IMR-90 (cell line): ENCODE results near the gene WAC. TPM values are rescaled to one million over a fixed set of nuclear protein-coding genes. Genes with fewer than 3 reads are reported as not detected.

Source experiments
- ATAC-seq: fragments of 200-7000 bp; cut with Tn5 transposase; 2 replicates; pipeline ENCODE4 v1.9.1; 2020; ENCODE audit warnings: low read depth, mild to moderate bottlenecking, moderate library complexity
- BruUV-seq: library from RNA; stranded (reverse); fragments of 400-500 nt; replicated peaks from 2 replicates; lab custom pipeline; 2021; lab: Mats Ljungman, UMichigan
- CTCF ChIA-PET: fragments of 300-600 bp; formaldehyde crosslinking; extraction: SDS; loops from one replicate; lab custom pipeline; 2021; ENCODE audit warnings: antibody characterized with exemption; lab: Yijun Ruan, JAX
- POLR2A ChIA-PET: fragments of 300-600 bp; sonication (Branson Sonifier 250); formaldehyde crosslinking; loops from one replicate; lab custom pipeline; 2022; ENCODE audit warnings: antibody characterized with exemption; ENCODE audit not compliant: unreplicated experiment; lab: Charles Lee
- DNase-seq: peaks from one replicate; pipeline ENCODE4 v3.0.0; 2013
- H2AFZ ChIP-seq: replicated peaks from 2 replicates; pipeline ENCODE3; 2013; ENCODE audit warnings: low read length, mild to moderate bottlenecking; ENCODE audit not compliant: poor library complexity
- H2AK5ac ChIP-seq: 2 replicates; pipeline ENCODE4 v1.6.1; 2013; ENCODE audit warnings: low read depth, low read length, inconsistent platforms
- H2AK9ac ChIP-seq: replicated peaks from 2 replicates; pipeline ENCODE3; 2013; ENCODE audit warnings: mild to moderate bottlenecking, low read depth, low read length, moderate library complexity; ENCODE audit not compliant: poor library complexity
- H2BK120ac ChIP-seq: 2 replicates; pipeline ENCODE4 v1.6.1; 2013; ENCODE audit warnings: low read depth, low read length, inconsistent platforms
- H2BK15ac ChIP-seq: 3 replicates; pipeline ENCODE4 v1.6.1; 2013; ENCODE audit warnings: low read depth, low read length, inconsistent platforms
- H2BK20ac ChIP-seq: 2 replicates; pipeline ENCODE4 v1.6.1; 2013; ENCODE audit warnings: low read depth, mild to moderate bottlenecking, inconsistent platforms, low read length, moderate library complexity
- H2BK5ac ChIP-seq: 2 replicates; pipeline ENCODE4 v1.6.1; 2013; ENCODE audit warnings: mild to moderate bottlenecking, low read depth, low read length, inconsistent platforms; ENCODE audit not compliant: poor library complexity, severe bottlenecking
- H3K14ac ChIP-seq: replicated peaks from 2 replicates; pipeline ENCODE4 v1.6.1; 2013; ENCODE audit warnings: low read depth, low read length, inconsistent platforms
- H3K18ac ChIP-seq: 2 replicates; pipeline ENCODE4 v1.6.1; 2013; ENCODE audit warnings: low read depth, low read length, control low read depth
- H3K23ac ChIP-seq: 2 replicates; pipeline ENCODE4 v1.6.1; 2013; ENCODE audit warnings: low read depth, low read length, inconsistent platforms
- H3K27ac ChIP-seq: 2 replicates; pipeline ENCODE4 v1.5.1; 2013; ENCODE audit warnings: mild to moderate bottlenecking, control low read depth, low read length; ENCODE audit not compliant: insufficient read depth
- H3K27me3 ChIP-seq: 2 replicates; pipeline ENCODE4 v1.6.1; 2013; ENCODE audit warnings: low read length; ENCODE audit not compliant: control insufficient read depth, insufficient read depth
- H3K36me3 ChIP-seq: 2 replicates; pipeline ENCODE4 v1.6.1; 2013; ENCODE audit warnings: low read length, mixed read lengths; ENCODE audit not compliant: control insufficient read depth, insufficient read depth
- H3K4ac ChIP-seq: 2 replicates; pipeline ENCODE4 v1.6.1; 2013; ENCODE audit warnings: low read depth, low read length, inconsistent platforms
- H3K4me1 ChIP-seq: 2 replicates; pipeline ENCODE4 v1.6.1; 2013; ENCODE audit warnings: low read length, mixed read lengths; ENCODE audit not compliant: control insufficient read depth, insufficient read depth
- H3K4me2 ChIP-seq: 2 replicates; pipeline ENCODE4 v1.6.1; 2013; ENCODE audit warnings: low read depth, mild to moderate bottlenecking, control low read depth, low read length, moderate library complexity
- H3K4me3 ChIP-seq: 2 replicates; pipeline ENCODE4 v1.5.1; 2013; ENCODE audit warnings: low read depth, mild to moderate bottlenecking, control low read depth, low read length, moderate library complexity; ENCODE audit not compliant: insufficient read depth
- H3K56ac ChIP-seq: 2 replicates; pipeline ENCODE4 v1.6.1; 2013; ENCODE audit warnings: low read length, inconsistent platforms; ENCODE audit not compliant: insufficient read depth; ENCODE audit errors: extremely low read depth
- H3K79me1 ChIP-seq, 2 experiments: 2 replicates each; pipeline ENCODE4 v1.6.1; 2013; ENCODE audit warnings: low read length in 2 of 2, inconsistent platforms in 1 of 2, low read depth in 1 of 2
- H3K9ac ChIP-seq: 2 replicates; pipeline ENCODE4 v1.6.1; 2013; ENCODE audit warnings: low read depth, low read length, control low read depth
- H3K9me1 ChIP-seq: 2 replicates; pipeline ENCODE4 v1.6.1; 2013; ENCODE audit warnings: low read length, inconsistent platforms; ENCODE audit not compliant: insufficient read depth
- H3K9me3 ChIP-seq: 2 replicates; pipeline ENCODE4 v1.6.1; 2013; ENCODE audit warnings: low read length; ENCODE audit not compliant: control insufficient read depth, insufficient read depth
- H4K20me1 ChIP-seq: 2 replicates; pipeline ENCODE4 v1.6.1; 2013; ENCODE audit warnings: low read length, inconsistent platforms; ENCODE audit not compliant: insufficient read depth
- H4K5ac ChIP-seq: 2 replicates; pipeline ENCODE4 v1.6.1; 2013; ENCODE audit warnings: mild to moderate bottlenecking, low read depth, low read length, control low read depth
- H4K8ac ChIP-seq, 2 experiments: 2 replicates each; pipeline ENCODE4 v1.6.1; 2013; ENCODE audit warnings: low read depth in 2 of 2, low read length in 2 of 2, control low read depth in 1 of 2, inconsistent platforms in 1 of 2
- H4K91ac ChIP-seq: 2 replicates; pipeline ENCODE4 v1.6.1; 2013; ENCODE audit warnings: low read depth, low read length, inconsistent platforms; ENCODE audit not compliant: insufficient read depth
- CEBPB ChIP-seq: IDR thresholded peaks from 2 replicates; pipeline ENCODE4 v1.6.1; 2012; ENCODE audit warnings: low read depth, low read length, improper control_type of control experiment
- FOS ChIP-seq: fragments of 150-350 bp; IDR thresholded peaks from 2 replicates; pipeline ENCODE4 v1.6.1; 2016; ENCODE audit warnings: low read depth, low read length
- RCOR1 ChIP-seq: IDR thresholded peaks from 2 replicates; pipeline ENCODE4 v1.6.1; 2012; ENCODE audit warnings: mild to moderate bottlenecking, low read length, improper control_type of control experiment; ENCODE audit not compliant: insufficient replicate concordance
- SMC3 ChIP-seq: fragments of 150-350 bp; IDR thresholded peaks from 2 replicates; pipeline ENCODE4 v1.6.1; 2016; ENCODE audit warnings: low read depth, mild to moderate bottlenecking, antibody characterized with exemption, low read length, moderate library complexity
- WGBS, 2 experiments: methylation state at CpG; one replicate each; pipeline versions ENCODE4 v1.1.5 to v1.1.7; 2013; ENCODE audit warnings: missing lambda C conversion rate in 2 of 2; ENCODE audit not compliant: insufficient read length in 1 of 2; ENCODE audit errors: extremely low coverage in 2 of 2; 5-methylcytosine and 5-hydroxymethylcytosine counted together
- dilution Hi-C: fragments of 300-500 bp; cut with HindIII; formaldehyde crosslinking; loops from one replicate; pipeline ENCODE4 v1.14.3; 2018; ENCODE audit warnings: low sequenced_read_pairs; ENCODE audit not compliant: unreplicated experiment
- in situ Hi-C: fragments of 300-500 bp; cut with MboI; formaldehyde crosslinking; loops from 3 replicates; pipeline ENCODE4 v1.14.3; 2019; ENCODE audit warnings: low sequenced_read_pairs, inconsistent platforms, mixed read lengths
- intact Hi-C: fragments of 100-400 bp; cut with micrococcal nuclease; formaldehyde crosslinking; loops from 2 replicates; pipeline ENCODE4 v1.10.0; 2022
- polyA plus RNA-seq, 3 experiments: library from polyadenylated mRNA; depleted of rRNA; stranded (reverse); fragments of >200 nt; gene quantifications; 2 replicates each; pipeline ENCODE4 v1.2.3, GENCODE V29; 2012; ENCODE audit warnings: low replicate concordance in 1 of 3
- total RNA-seq: library from RNA; depleted of rRNA; stranded (reverse); fragments of >200 nt; gene quantifications from 2 replicates; pipeline ENCODE4 v1.2.3, GENCODE V29; 2012

The WAC gene
- total and polyA plus RNA-seq, 2 of the 4 experiments (the other 2 are of a cell fraction) = 39.6 to 52.2 TPM

GRCh38 chr10:28593811-28594210 is 60.9 kb downstream of the WAC start:
- in situ Hi-C loops (no loop called here), intact Hi-C loops (no loop called here), dilution Hi-C loops (no loop called here)
- no CpG with 5 or more reads among the region's 2 CpGs for WGBS, 2 experiments
- no peak overlapping the region for H4K5ac ChIP-seq
- H4K91ac ChIP-seq = no peak overlapping the region
- H3K4me2 ChIP-seq = no peak overlapping the region
- peaks cover 80% of the 10 kb centered on the region for H4K20me1 ChIP-seq
- H2BK120ac ChIP-seq = no peak overlapping the region
- H2BK5ac ChIP-seq = no peak overlapping the region
- H3K4me1 ChIP-seq = peaks cover 8% of the 10 kb centered on the region
- H3K36me3 ChIP-seq = peaks cover 25% of the 10 kb centered on the region
- CTCF ChIA-PET = no interaction called here
- no peak overlapping the region for H3K9ac ChIP-seq
- H3K4me3 ChIP-seq = no peak overlapping the region
- no peak overlapping the region for H2BK15ac ChIP-seq
- H3K4ac ChIP-seq = no peak overlapping the region
- no peak overlapping the region for H3K18ac ChIP-seq
- DNase-seq (no peak), ATAC-seq (no peak)
- H2AK5ac ChIP-seq = no peak overlapping the region
- H3K9me1 ChIP-seq = peaks cover 5% of the 10 kb centered on the region
- H3K27ac ChIP-seq = no peak overlapping the region
- H3K14ac ChIP-seq = no peak overlapping the region
- POLR2A ChIA-PET = no interaction called here
- H3K79me1 ChIP-seq = peaks cover 14 to 65% of the 10 kb centered on the region in 2 experiments; a peak in 3 of 4 replicates
- no peak overlapping the region for H4K8ac ChIP-seq
- BruUV-seq = no TSS peak
- no peak overlapping the region for H3K56ac ChIP-seq
- no peak overlapping the region for H2AFZ ChIP-seq
- H3K23ac ChIP-seq = no peak overlapping the region
- H2AK9ac ChIP-seq = no peak overlapping the region
- H3K9me3 ChIP-seq = no peaks in the 10 kb centered on the region
- TF ChIP-seq RCOR1 = no peak
- TF ChIP-seq FOS = no peak
- TF ChIP-seq SMC3 = no peak
- no peak for TF ChIP-seq CEBPB
- H3K27me3 ChIP-seq = no peaks in the 10 kb centered on the region
- no peak overlapping the region for H2BK20ac ChIP-seq
